HepG2 (cell line): Measurements from ENCODE around the gene SUDS3. TPM values are rescaled to one million over a fixed set of nuclear protein-coding genes. Genes with fewer than 3 reads are reported as not detected.

Experiments used
- ELF3 ChIP-seq: IDR thresholded peaks from 2 replicates; pipeline ENCODE4 v1.6.1; 2016; ENCODE audit warnings: missing genetic modification reagents, missing compliant biosample characterization
- ELF4 ChIP-seq: sonication (generic); formaldehyde crosslinking; IDR thresholded peaks from 2 replicates; pipeline ENCODE4 v1.5.0; 2020; ENCODE audit warnings: missing genetic modification reagents, mild to moderate bottlenecking, moderate library complexity, borderline replicate concordance
- HNRNPLL ChIP-seq: fragments of 200-400 bp; formaldehyde crosslinking; IDR thresholded peaks from 2 replicates; pipeline ENCODE4 v1.6.1; 2017; ENCODE audit warnings: mild to moderate bottlenecking, low read depth, low read length; ENCODE audit not compliant: poor library complexity, severe bottlenecking
- HOXD1 ChIP-seq: sonication (generic); formaldehyde crosslinking; IDR thresholded peaks from 2 replicates; pipeline ENCODE4 v1.5.0; 2020; ENCODE audit warnings: missing genetic modification reagents
- KAT7 ChIP-seq: IDR thresholded peaks from 2 replicates; pipeline ENCODE4 v1.6.1; 2018; ENCODE audit warnings: borderline replicate concordance, missing compliant biosample characterization
- KDM2A ChIP-seq: sonication (generic); formaldehyde crosslinking; IDR thresholded peaks from 2 replicates; pipeline ENCODE4 v1.4.0; 2020; ENCODE audit warnings: low read depth, missing genetic modification reagents, borderline replicate concordance
- PHF8 ChIP-seq: sonication (generic); formaldehyde crosslinking; IDR thresholded peaks from 2 replicates; pipeline ENCODE4 v1.5.0; 2020; ENCODE audit warnings: missing genetic modification reagents
- RAD21 ChIP-seq: fragments of 450-650 bp; formaldehyde crosslinking; IDR thresholded peaks from 2 replicates; pipeline ENCODE4 v1.5.0; 2020; ENCODE audit warnings: mild to moderate bottlenecking
- U2AF2 ChIP-seq: fragments of 200-400 bp; formaldehyde crosslinking; IDR thresholded peaks from 2 replicates; pipeline ENCODE4 v1.6.1; 2017; ENCODE audit warnings: low read depth, mild to moderate bottlenecking, low read length
- ZBTB38 ChIP-seq: sonication (generic); formaldehyde crosslinking; IDR thresholded peaks from 2 replicates; pipeline ENCODE4 v1.5.1; 2020; ENCODE audit warnings: mild to moderate bottlenecking, missing genetic modification reagents
- ZBTB7B ChIP-seq: sonication (generic); formaldehyde crosslinking; IDR thresholded peaks from 2 replicates; pipeline ENCODE4 v1.4.0; 2020; ENCODE audit warnings: missing genetic modification reagents
- ZNF274 ChIP-seq: sonication (generic); formaldehyde crosslinking; IDR thresholded peaks from 2 replicates; pipeline ENCODE4 v1.5.1; 2020; ENCODE audit warnings: mild to moderate bottlenecking, missing genetic modification reagents
- ZNF441 ChIP-seq: sonication (generic); formaldehyde crosslinking; IDR thresholded peaks from 2 replicates; pipeline ENCODE4 v1.7.0; 2021; ENCODE audit warnings: missing genetic modification reagents, borderline replicate concordance
- ZNF615 ChIP-seq: sonication (generic); formaldehyde crosslinking; IDR thresholded peaks from 2 replicates; pipeline ENCODE4 v1.5.0; 2020; ENCODE audit warnings: mild to moderate bottlenecking, missing genetic modification reagents, borderline replicate concordance
- ZSCAN21 ChIP-seq: sonication (generic); formaldehyde crosslinking; IDR thresholded peaks from 2 replicates; pipeline ENCODE4 v1.8.0; 2022; ENCODE audit warnings: mild to moderate bottlenecking, missing genetic modification reagents, moderate library complexity, borderline replicate concordance
- polyA plus RNA-seq, 8 experiments: library from polyadenylated mRNA; depleted of rRNA in 3 of 8; stranded (reverse) in 7 of 8; unstranded in 1 of 8; fragments of >200 nt; fragmentation: Illumina TruSeq in 4 of 8; extraction: Trizol in 4 of 8; gene quantifications; 2 replicates each; pipeline versions ENCODE4 v1.2.1 to v1.2.3, GENCODE V29; 2011 to 2016; ENCODE audit warnings: low read depth in 4 of 8, missing spikeins in 1 of 8, mixed read lengths in 1 of 8; ENCODE audit not compliant: insufficient read depth in 1 of 8
- total RNA-seq, 5 experiments: library from RNA; depleted of rRNA; stranded (reverse); fragments of >200 nt; fragmentation: Illumina TruSeq; extraction: Trizol; gene quantifications; 2 replicates each; pipeline ENCODE4 v1.2.3, GENCODE V29; 2016; ENCODE audit warnings: low read depth in 1 of 5
- TF ChIP-seq, protein P1 (sequence below): sonication (generic); formaldehyde crosslinking; IDR thresholded peaks from 2 replicates; pipeline ENCODE4 v1.9.0; 2021; ENCODE audit warnings: missing genetic modification reagents, mild to moderate bottlenecking, borderline replicate concordance
- TF ChIP-seq, protein P2 (sequence below): sonication (generic); formaldehyde crosslinking; IDR thresholded peaks from 2 replicates; pipeline ENCODE4 v1.4.0; 2020; ENCODE audit warnings: missing genetic modification reagents
- TF ChIP-seq, protein P3 (sequence below): sonication (generic); formaldehyde crosslinking; IDR thresholded peaks from 2 replicates; pipeline ENCODE4 v1.5.0; 2020; ENCODE audit warnings: missing genetic modification reagents
- TF ChIP-seq, protein P4 (sequence below): sonication (generic); formaldehyde crosslinking; IDR thresholded peaks from 2 replicates; pipeline ENCODE4 v1.5.1; 2020; ENCODE audit warnings: mild to moderate bottlenecking, moderate library complexity, missing genetic modification reagents
- TF ChIP-seq, protein P5 (sequence below): sonication (generic); formaldehyde crosslinking; IDR thresholded peaks from 2 replicates; pipeline ENCODE4 v1.8.0; 2022; ENCODE audit warnings: missing genetic modification reagents, mild to moderate bottlenecking, borderline replicate concordance
- TF ChIP-seq, protein P6 (sequence below): IDR thresholded peaks from 2 replicates; pipeline ENCODE4 v1.6.1; 2016; ENCODE audit warnings: missing genetic modification reagents, missing compliant biosample characterization

The SUDS3 gene
- total and polyA plus RNA-seq, 2 of the 13 experiments (the other 11 are each of a cell fraction or from before 2014, with no cell fraction given), result 20.2 to 33.1 TPM

DNA sequence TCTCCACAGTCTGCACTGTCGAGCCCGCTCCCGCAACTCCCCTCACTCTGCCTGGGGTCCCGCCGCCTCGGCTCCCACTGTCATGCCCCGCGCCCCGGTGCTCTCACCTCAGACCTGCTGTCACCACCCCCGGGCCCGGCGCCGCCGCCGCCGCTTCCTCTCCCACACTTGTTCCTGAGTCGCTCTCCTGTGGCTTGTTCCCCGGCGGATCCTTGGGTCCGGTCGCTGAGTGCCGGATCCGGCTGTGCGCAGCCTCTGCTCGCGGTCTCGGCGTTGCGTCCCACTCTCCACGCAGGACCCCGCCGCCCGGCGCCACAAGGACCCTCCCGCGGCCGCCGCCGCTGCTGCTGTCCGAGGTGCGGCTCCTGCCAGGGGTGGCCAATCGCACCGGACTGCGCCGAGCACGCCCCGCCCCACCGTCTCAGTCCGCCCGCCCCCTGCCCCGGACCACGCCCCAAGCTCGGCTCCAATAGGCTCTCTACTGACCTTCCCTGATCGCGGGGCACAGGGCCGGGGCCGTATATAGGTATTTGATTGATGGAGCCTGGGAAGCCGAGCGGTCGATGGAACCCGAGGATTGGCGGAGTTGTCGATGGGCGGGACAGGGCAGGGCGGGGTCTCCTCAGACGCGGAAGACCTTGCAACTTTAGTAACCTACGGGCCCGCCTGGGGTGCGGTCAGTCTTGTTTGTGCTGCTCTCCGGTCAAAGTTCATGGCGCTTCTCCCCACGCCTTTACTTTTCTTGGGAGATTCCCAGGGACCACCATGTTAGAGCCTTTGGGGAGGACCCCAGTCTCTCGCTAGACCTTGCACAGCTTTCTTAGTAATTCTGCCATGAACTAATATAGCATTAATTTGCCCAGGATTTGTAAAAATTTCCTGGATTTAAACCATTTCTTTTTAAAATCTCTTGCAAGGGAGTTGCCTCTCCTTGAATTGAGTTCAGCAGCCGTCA lies 3.5 kb upstream of the SUDS3 start, which contains the start of gene TAOK3 (continued):
- TF ChIP-seq ZNF274 (CRISPR knock-in tag) (no peak), ZBTB38 (CRISPR knock-in tag) (peak; percentile 63; the same call in 1 of the 2 replicates), RAD21 (peak; percentile 38; the same call in 1 of the 2 replicates), HNRNPLL (peak; percentile 57), PHF8 (CRISPR knock-in tag) (peak; percentile 84), ZNF441 (CRISPR knock-in tag) (0 out of 2 replicates have a peak, but pooled peaks have one; percentile 42), U2AF2 (no peak), ZSCAN21 (CRISPR knock-in tag) (peak; percentile 78; the same call in 1 of the 2 replicates), ZNF615 (CRISPR knock-in tag) (no peak), HOXD1 (CRISPR knock-in tag) (no peak), KAT7 (CRISPR knock-in tag) (peak; percentile 79; the same call in 1 of the 2 replicates), KDM2A (CRISPR knock-in tag) (peak; percentile 62; the same call in 1 of the 2 replicates), ELF4 (CRISPR knock-in tag) (peak; percentile 68), ELF3 (peak; percentile 55), ZBTB7B (CRISPR knock-in tag) (peak; percentile 71; the same call in 1 of the 2 replicates)
- TF ChIP-seq, protein P1, sequence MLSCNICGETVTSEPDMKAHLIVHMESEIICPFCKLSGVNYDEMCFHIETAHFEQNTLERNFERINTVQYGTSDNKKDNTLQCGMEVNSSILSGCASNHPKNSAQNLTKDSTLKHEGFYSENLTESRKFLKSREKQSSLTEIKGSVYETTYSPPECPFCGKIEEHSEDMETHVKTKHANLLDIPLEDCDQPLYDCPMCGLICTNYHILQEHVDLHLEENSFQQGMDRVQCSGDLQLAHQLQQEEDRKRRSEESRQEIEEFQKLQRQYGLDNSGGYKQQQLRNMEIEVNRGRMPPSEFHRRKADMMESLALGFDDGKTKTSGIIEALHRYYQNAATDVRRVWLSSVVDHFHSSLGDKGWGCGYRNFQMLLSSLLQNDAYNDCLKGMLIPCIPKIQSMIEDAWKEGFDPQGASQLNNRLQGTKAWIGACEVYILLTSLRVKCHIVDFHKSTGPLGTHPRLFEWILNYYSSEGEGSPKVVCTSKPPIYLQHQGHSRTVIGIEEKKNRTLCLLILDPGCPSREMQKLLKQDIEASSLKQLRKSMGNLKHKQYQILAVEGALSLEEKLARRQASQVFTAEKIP (CRISPR knock-in tag), result no peak
- TF ChIP-seq, protein P2, sequence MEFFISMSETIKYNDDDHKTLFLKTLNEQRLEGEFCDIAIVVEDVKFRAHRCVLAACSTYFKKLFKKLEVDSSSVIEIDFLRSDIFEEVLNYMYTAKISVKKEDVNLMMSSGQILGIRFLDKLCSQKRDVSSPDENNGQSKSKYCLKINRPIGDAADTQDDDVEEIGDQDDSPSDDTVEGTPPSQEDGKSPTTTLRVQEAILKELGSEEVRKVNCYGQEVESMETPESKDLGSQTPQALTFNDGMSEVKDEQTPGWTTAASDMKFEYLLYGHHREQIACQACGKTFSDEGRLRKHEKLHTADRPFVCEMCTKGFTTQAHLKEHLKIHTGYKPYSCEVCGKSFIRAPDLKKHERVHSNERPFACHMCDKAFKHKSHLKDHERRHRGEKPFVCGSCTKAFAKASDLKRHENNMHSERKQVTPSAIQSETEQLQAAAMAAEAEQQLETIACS (CRISPR knock-in tag), result no peak
- TF ChIP-seq, protein P3, sequence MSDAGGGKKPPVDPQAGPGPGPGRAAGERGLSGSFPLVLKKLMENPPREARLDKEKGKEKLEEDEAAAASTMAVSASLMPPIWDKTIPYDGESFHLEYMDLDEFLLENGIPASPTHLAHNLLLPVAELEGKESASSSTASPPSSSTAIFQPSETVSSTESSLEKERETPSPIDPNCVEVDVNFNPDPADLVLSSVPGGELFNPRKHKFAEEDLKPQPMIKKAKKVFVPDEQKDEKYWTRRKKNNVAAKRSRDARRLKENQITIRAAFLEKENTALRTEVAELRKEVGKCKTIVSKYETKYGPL (CRISPR knock-in tag), result no peak
- TF ChIP-seq, protein P4, sequence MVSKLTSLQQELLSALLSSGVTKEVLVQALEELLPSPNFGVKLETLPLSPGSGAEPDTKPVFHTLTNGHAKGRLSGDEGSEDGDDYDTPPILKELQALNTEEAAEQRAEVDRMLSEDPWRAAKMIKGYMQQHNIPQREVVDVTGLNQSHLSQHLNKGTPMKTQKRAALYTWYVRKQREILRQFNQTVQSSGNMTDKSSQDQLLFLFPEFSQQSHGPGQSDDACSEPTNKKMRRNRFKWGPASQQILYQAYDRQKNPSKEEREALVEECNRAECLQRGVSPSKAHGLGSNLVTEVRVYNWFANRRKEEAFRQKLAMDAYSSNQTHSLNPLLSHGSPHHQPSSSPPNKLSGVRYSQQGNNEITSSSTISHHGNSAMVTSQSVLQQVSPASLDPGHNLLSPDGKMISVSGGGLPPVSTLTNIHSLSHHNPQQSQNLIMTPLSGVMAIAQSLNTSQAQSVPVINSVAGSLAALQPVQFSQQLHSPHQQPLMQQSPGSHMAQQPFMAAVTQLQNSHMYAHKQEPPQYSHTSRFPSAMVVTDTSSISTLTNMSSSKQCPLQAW (CRISPR knock-in tag), result peak; percentile 70
- TF ChIP-seq, protein P5, sequence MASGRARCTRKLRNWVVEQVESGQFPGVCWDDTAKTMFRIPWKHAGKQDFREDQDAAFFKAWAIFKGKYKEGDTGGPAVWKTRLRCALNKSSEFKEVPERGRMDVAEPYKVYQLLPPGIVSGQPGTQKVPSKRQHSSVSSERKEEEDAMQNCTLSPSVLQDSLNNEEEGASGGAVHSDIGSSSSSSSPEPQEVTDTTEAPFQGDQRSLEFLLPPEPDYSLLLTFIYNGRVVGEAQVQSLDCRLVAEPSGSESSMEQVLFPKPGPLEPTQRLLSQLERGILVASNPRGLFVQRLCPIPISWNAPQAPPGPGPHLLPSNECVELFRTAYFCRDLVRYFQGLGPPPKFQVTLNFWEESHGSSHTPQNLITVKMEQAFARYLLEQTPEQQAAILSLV (CRISPR knock-in tag), result peak; percentile 60; the same call in 1 of the 2 replicates
- TF ChIP-seq, protein P6, sequence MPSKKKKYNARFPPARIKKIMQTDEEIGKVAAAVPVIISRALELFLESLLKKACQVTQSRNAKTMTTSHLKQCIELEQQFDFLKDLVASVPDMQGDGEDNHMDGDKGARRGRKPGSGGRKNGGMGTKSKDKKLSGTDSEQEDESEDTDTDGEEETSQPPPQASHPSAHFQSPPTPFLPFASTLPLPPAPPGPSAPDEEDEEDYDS (CRISPR knock-in tag), result peak; percentile 51; the same call in 1 of the 2 replicates
